Measurements from ENCODE around the gene FMN1.

- no peak for TF ChIP-seq MYC (IDR thresholded peaks at IDR 0.05; ENCODE audit: borderline replicate concordance, low read length)
- no peak for TF ChIP-seq FOSL2 (IDR thresholded peaks at IDR 0.05)
- no peak for TF ChIP-seq FOSL2 (CRISPR knock-in tag; IDR thresholded peaks at IDR 0.05)
- no peak for TF ChIP-seq POLR2A (IDR thresholded peaks at IDR 0.05; ENCODE audit: low read length)
- TF ChIP-seq CTCF (IDR thresholded peaks at IDR 0.05), result no peak
- no peak for TF ChIP-seq KDM1A (IDR thresholded peaks at IDR 0.05; ENCODE audit: low read depth)
- TF ChIP-seq HDAC2 (IDR thresholded peaks at IDR 0.05), result no peak
- no peak for TF ChIP-seq PHF8 (IDR thresholded peaks at IDR 0.05; ENCODE audit: borderline replicate concordance, low read depth)
- TF ChIP-seq FOSB (CRISPR knock-in tag; IDR thresholded peaks at IDR 0.05), result no peak
- TF ChIP-seq RAD21 (conservative IDR thresholded peaks at IDR 0.05 in 1 of 2, IDR thresholded peaks at IDR 0.05 in 1 of 2), result no peak
- TF ChIP-seq ZSCAN20 (CRISPR knock-in tag; IDR thresholded peaks at IDR 0.05), result no peak
- TF ChIP-seq, protein P1, sequence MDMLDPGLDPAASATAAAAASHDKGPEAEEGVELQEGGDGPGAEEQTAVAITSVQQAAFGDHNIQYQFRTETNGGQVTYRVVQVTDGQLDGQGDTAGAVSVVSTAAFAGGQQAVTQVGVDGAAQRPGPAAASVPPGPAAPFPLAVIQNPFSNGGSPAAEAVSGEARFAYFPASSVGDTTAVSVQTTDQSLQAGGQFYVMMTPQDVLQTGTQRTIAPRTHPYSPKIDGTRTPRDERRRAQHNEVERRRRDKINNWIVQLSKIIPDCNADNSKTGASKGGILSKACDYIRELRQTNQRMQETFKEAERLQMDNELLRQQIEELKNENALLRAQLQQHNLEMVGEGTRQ (IDR thresholded peaks at IDR 0.05), result no peak
- TF ChIP-seq, protein P2, sequence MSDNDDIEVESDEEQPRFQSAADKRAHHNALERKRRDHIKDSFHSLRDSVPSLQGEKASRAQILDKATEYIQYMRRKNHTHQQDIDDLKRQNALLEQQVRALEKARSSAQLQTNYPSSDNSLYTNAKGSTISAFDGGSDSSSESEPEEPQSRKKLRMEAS (IDR thresholded peaks at IDR 0.05), result no peak
- TF ChIP-seq ESRRA (IDR thresholded peaks at IDR 0.05; ENCODE audit: borderline replicate concordance, low read length), result no peak
Measured at GRCh38 chr15:33059184-33059583, 135.3 kb downstream of the FMN1 start.

Measured in A549 (cell line).